CD4-positive, CD25-positive, alpha-beta regulatory T cell (primary cell): ENCODE results near the gene CYBC1. TPM values are rescaled to one million over a fixed set of nuclear protein-coding genes. Genes with fewer than 3 reads are reported as not detected.

ENCODE experiments used
- ATAC-seq, 2 donors: fragments of 150-1000 bp; cut with Tn5 transposase; one replicate each; pipeline ENCODE4 v1.10.0; 2021; ENCODE audit warnings: low read depth in 2 of 2, moderate number of reproducible peaks in 2 of 2, moderate library complexity in 1 of 2
- DNase-seq, 3 donors: peaks; one replicate each; pipeline versions ENCODE4 v3.0.0 to v3.0.0-alpha.2; 2012 to 2022; ENCODE audit warnings: mixed read lengths in 1 of 3
- H3K27ac ChIP-seq: one replicate; pipeline ENCODE4 v1.7.0; 2013; ENCODE audit warnings: mild to moderate bottlenecking, low read length; ENCODE audit not compliant: insufficient read depth, poor library complexity, severe bottlenecking
- H3K27me3 ChIP-seq: one replicate; pipeline ENCODE4 v1.7.0; 2013; ENCODE audit warnings: low read length; ENCODE audit not compliant: control insufficient read depth, insufficient read depth
- H3K36me3 ChIP-seq: one replicate; pipeline ENCODE4 v1.7.0; 2013; ENCODE audit warnings: mild to moderate bottlenecking, low read length, moderate library complexity; ENCODE audit not compliant: control insufficient read depth, insufficient read depth
- H3K4me1 ChIP-seq: 2 replicates; pipeline ENCODE4 v1.7.0; 2013; ENCODE audit warnings: mild to moderate bottlenecking, low read length; ENCODE audit not compliant: insufficient read depth, control insufficient read depth, poor library complexity, severe bottlenecking
- H3K4me3 ChIP-seq: one replicate; pipeline ENCODE4 v1.7.0; 2013; ENCODE audit warnings: low read depth, mild to moderate bottlenecking, low read length, moderate library complexity
- H3K9me3 ChIP-seq, 2 experiments: 1 replicate in 1 of 2; 2 replicates in 1 of 2; pipeline ENCODE4 v1.7.0; 2013; ENCODE audit warnings: low read length in 2 of 2, mild to moderate bottlenecking in 1 of 2, moderate library complexity in 1 of 2; ENCODE audit not compliant: control insufficient read depth in 2 of 2
- H3K27ac Mint-ChIP-seq, 3 donors: one replicate each; pipeline ENCODE4 v1.8.0; 2020 to 2022; ENCODE audit warnings: mild to moderate bottlenecking in 3 of 3, mixed read lengths in 3 of 3, moderate library complexity in 2 of 3
- H3K27me3 Mint-ChIP-seq: one replicate; pipeline ENCODE4 v1.8.0; 2022; ENCODE audit warnings: mild to moderate bottlenecking, mixed read lengths
- H3K36me3 Mint-ChIP-seq: one replicate; pipeline ENCODE4 v1.8.0; 2020; ENCODE audit warnings: mixed read lengths
- H3K4me1 Mint-ChIP-seq, 4 donors: one replicate each; pipeline ENCODE4 v1.8.0; 2020 to 2022; ENCODE audit warnings: mixed read lengths in 4 of 4, mild to moderate bottlenecking in 1 of 4
- H3K4me3 Mint-ChIP-seq, 4 donors: one replicate each; pipeline ENCODE4 v1.8.0; 2020 to 2022; ENCODE audit warnings: mild to moderate bottlenecking in 4 of 4, mixed read lengths in 4 of 4, moderate library complexity in 3 of 4
- H3K9me3 Mint-ChIP-seq, 7 donors: one replicate each; pipeline ENCODE4 v1.8.0; 2020 to 2022; ENCODE audit warnings: mixed read lengths in 7 of 7, mild to moderate bottlenecking in 3 of 7, moderate library complexity in 2 of 7
- polyA plus RNA-seq, 4 donors: library from polyadenylated mRNA; unstranded; fragments of 300-500 nt; fragmentation: Illumina TruSeq; gene quantifications; one replicate each; pipeline ENCODE4 v1.2.3, GENCODE V29; 2021
- total RNA-seq: library from RNA; stranded (reverse); gene quantifications from one replicate; pipeline ENCODE4 v1.2.3, GENCODE V29; 2022

The CYBC1 gene
- total and polyA plus RNA-seq, 5 donors from 2014 or later = 155 to 230 (median 196) TPM

- ATAC-seq (no peak), DNase-seq (no peak)
- H3K27ac ChIP-seq = no peak overlapping the region
- H3K36me3 Mint-ChIP-seq = peaks cover 12% of the 10 kb centered on the region
- H3K27me3 ChIP-seq = no peaks in the 10 kb centered on the region
- no peak overlapping the region for H3K27ac Mint-ChIP-seq
- peak overlapping the region in 1 of 4 donors; percentile 44 for H3K4me3 Mint-ChIP-seq
- peaks cover 10% of the 10 kb centered on the region for H3K4me1 ChIP-seq
- H3K27me3 Mint-ChIP-seq = no peaks in the 10 kb centered on the region
- no peak overlapping the region for H3K4me3 ChIP-seq
- H3K9me3 Mint-ChIP-seq = no peaks in the 10 kb centered on the region
- no peaks in the 10 kb centered on the region for H3K36me3 ChIP-seq
- peaks cover 7 to 19% (median 11%) of the 10 kb centered on the region in 4 donors for H3K4me1 Mint-ChIP-seq
- no peaks in the 10 kb centered on the region for H3K9me3 ChIP-seq
Observed at GRCh38 chr17:82400206-82400605, 50.3 kb downstream of the CYBC1 start.

DNA sequence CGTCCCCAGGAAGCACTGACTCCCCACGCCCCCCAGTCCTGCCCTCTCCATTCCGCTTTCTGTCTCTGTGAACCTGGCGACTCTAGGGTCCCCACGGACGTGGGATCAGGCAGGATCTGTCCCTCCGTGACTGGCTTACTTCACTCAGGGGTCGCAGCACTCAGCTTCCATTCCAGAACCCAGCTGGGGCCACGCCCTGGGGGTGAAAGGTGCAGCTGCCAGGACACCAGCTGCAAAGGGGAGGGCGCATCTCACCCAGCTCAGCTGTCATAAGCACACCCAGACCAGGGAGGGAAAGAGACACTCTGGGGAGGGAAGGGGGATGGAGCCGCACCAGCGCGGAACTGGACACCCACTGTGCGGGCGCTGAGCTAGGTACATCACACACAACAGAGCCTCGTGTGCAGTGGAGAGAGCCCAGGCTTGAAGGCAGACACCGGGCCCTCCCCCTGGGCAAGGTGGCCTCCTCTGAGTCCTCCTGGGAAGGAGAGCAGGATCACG, 50.9 kb downstream of the CYBC1 start:
- no peaks in the 10 kb centered on the region for H3K27me3 ChIP-seq
- no peak overlapping the region for H3K4me3 ChIP-seq
- Mint-ChIP-seq H3K4me3 (no peak overlapping the region), H3K36me3 (peaks cover 12% of the 10 kb centered on the region), H3K27ac (no peak overlapping the region), H3K27me3 (no peaks in the 10 kb centered on the region), H3K9me3 (no peaks in the 10 kb centered on the region), H3K4me1 (peaks cover 7 to 19% (median 11%) of the 10 kb centered on the region in 4 donors)
- ATAC-seq (no peak), DNase-seq (no peak)
- H3K4me1 ChIP-seq = peaks cover 10% of the 10 kb centered on the region
- no peak overlapping the region for H3K27ac ChIP-seq
- no peaks in the 10 kb centered on the region for H3K36me3 ChIP-seq
- no peaks in the 10 kb centered on the region for H3K9me3 ChIP-seq

- peaks cover 7 to 19% (median 11%) of the 10 kb centered on the region in 4 donors for H3K4me1 Mint-ChIP-seq
- peaks cover 15% of the 10 kb centered on the region for H3K36me3 Mint-ChIP-seq
- H3K27me3 Mint-ChIP-seq = no peaks in the 10 kb centered on the region
- H3K4me3 Mint-ChIP-seq = no peak overlapping the region
- Histone ChIP-seq H3K4me1 (peaks cover 10% of the 10 kb centered on the region), H3K27ac (no peak overlapping the region), H3K36me3 (no peaks in the 10 kb centered on the region), H3K4me3 (no peak overlapping the region), H3K9me3 (no peaks in the 10 kb centered on the region), H3K27me3 (no peaks in the 10 kb centered on the region)
- DNase-seq = no peak
- no peak overlapping the region for H3K27ac Mint-ChIP-seq
- no peaks in the 10 kb centered on the region for H3K9me3 Mint-ChIP-seq
- ATAC-seq = no peak
Observed at GRCh38 chr17:82399041-82399441, 51.5 kb downstream of the CYBC1 start.

DNA sequence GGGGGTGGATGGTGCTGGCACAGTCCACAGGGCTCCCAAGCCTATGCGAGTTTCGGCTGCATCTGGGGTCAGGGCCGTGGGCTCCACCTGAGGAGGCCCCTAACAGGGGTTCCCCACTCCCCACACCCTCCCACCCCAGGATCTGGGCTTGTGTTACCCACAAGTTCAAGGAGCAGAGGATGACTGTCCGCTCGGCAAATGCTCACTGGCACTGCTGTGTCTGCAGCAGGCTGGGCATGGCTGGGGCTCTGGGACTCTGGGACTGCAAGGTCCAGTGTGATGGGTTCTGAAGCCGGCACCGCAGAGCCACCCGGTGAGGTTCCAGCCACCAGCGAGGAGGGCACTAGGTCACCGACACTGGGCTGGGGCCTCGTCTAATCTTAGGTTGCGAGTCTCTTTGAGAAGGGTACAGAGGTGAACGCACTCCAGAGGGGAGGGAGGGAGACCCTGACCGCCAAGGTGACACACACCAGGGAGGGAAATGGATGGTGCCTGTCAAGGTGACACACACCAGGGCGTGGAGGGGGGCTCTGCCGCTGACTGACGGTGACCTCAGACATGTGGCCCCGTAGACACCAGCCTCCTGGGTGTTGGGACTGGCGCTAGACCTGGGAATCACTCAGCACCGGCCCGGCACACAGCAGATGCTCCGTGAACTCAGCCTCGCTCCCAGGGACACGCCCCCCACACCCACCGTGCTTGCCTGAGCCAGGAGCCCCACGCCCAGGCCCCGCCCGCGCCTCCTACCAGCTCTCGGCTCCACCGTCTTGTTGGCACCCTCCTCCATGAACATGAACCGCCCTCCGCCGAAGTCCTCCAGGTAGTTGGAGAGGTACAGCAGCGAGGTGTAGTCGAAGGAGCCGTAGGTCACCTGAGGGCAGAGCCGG, 52.9 kb downstream of the CYBC1 start:
- no peaks in the 10 kb centered on the region for H3K27me3 Mint-ChIP-seq
- no peaks in the 10 kb centered on the region for H3K9me3 ChIP-seq
- peaks cover 13% of the 10 kb centered on the region for H3K36me3 Mint-ChIP-seq
- no peak overlapping the region for H3K4me3 Mint-ChIP-seq
- no peak overlapping the region for H3K27ac ChIP-seq
- no peaks in the 10 kb centered on the region for H3K9me3 Mint-ChIP-seq
- peaks cover 10% of the 10 kb centered on the region for H3K4me1 ChIP-seq
- peaks cover 4% of the 10 kb centered on the region for H3K36me3 ChIP-seq
- ATAC-seq (no peak), DNase-seq (no peak)
- H3K27me3 ChIP-seq = no peaks in the 10 kb centered on the region
- no peak overlapping the region for H3K4me3 ChIP-seq
- H3K27ac Mint-ChIP-seq = peak overlapping the region in 1 of 3 donors; percentile 20
- H3K4me1 Mint-ChIP-seq = peaks cover 7 to 17% (median 11%) of the 10 kb centered on the region in 4 donors

- Histone ChIP-seq H3K4me1 (peaks cover 10% of the 10 kb centered on the region), H3K4me3 (no peak overlapping the region), H3K36me3 (peaks cover 4% of the 10 kb centered on the region), H3K9me3 (no peaks in the 10 kb centered on the region), H3K27me3 (no peaks in the 10 kb centered on the region), H3K27ac (no peak overlapping the region)
- Mint-ChIP-seq H3K4me3 (no peak overlapping the region), H3K27ac (peak overlapping the region in 1 of 3 donors; percentile 56), H3K9me3 (no peaks in the 10 kb centered on the region), H3K4me1 (peaks cover 7 to 16% (median 10%) of the 10 kb centered on the region in 4 donors), H3K27me3 (no peaks in the 10 kb centered on the region), H3K36me3 (peaks cover 13% of the 10 kb centered on the region)
- ATAC-seq = no peak
- no peak for DNase-seq
Observed at GRCh38 chr17:82396601-82397435, 53.7 kb downstream of the CYBC1 start.

DNA sequence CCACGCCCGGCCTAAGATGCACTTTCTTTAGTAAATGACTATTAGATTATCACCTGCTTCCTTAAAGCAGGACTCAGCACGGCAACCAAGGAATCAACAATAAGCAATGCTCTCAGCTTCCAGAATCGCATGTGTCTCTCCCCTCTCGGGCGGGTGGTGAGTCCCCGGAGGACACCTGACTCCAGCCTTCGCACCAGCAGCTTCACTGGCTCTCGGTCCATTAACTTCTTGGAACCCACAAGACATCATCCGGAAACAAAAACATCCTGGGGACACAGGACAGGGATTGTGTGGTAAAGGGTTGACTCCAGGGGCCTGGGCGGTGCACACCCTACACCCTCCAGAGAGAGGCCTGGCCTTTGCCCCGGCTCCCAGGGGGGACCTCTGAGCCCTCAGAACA, 56.3 kb downstream of the CYBC1 start:
- H3K27me3 ChIP-seq = no peaks in the 10 kb centered on the region
- Mint-ChIP-seq H3K4me3 (no peak overlapping the region), H3K9me3 (no peaks in the 10 kb centered on the region), H3K27me3 (no peaks in the 10 kb centered on the region), H3K36me3 (peaks cover 10% of the 10 kb centered on the region), H3K27ac (no peak overlapping the region), H3K4me1 (peaks cover 0 to 5% (median 0%) of the 10 kb centered on the region in 4 donors)
- H3K27ac ChIP-seq = no peak overlapping the region
- DNase-seq (no peak), ATAC-seq (no peak)
- no peaks in the 10 kb centered on the region for H3K4me1 ChIP-seq
- no peak overlapping the region for H3K4me3 ChIP-seq
- no peaks in the 10 kb centered on the region for H3K9me3 ChIP-seq
- H3K36me3 ChIP-seq = peaks cover 4% of the 10 kb centered on the region

GRCh38 chr17:82392941-82393340, 57.6 kb downstream of the CYBC1 start:
- ATAC-seq (no peak), DNase-seq (no peak)
- peaks cover 0 to 5% (median 0%) of the 10 kb centered on the region in 4 donors for H3K4me1 Mint-ChIP-seq
- peaks cover 10% of the 10 kb centered on the region for H3K36me3 Mint-ChIP-seq
- Histone ChIP-seq H3K4me3 (no peak overlapping the region), H3K4me1 (no peaks in the 10 kb centered on the region), H3K27ac (no peak overlapping the region), H3K27me3 (no peaks in the 10 kb centered on the region), H3K9me3 (no peaks in the 10 kb centered on the region), H3K36me3 (peaks cover 4% of the 10 kb centered on the region)
- no peak overlapping the region for H3K4me3 Mint-ChIP-seq
- H3K27ac Mint-ChIP-seq = peak overlapping the region in 1 of 3 donors; percentile 43
- H3K9me3 Mint-ChIP-seq = no peaks in the 10 kb centered on the region
- no peaks in the 10 kb centered on the region for H3K27me3 Mint-ChIP-seq
